ENCODE data around the gene GNAL. TPM values are rescaled to one million over a fixed set of nuclear protein-coding genes. Genes with fewer than 3 reads are reported as not detected.

The GNAL gene
- total RNA-seq, 1 experiment from 2014 or later: 0.44 TPM

DNA sequence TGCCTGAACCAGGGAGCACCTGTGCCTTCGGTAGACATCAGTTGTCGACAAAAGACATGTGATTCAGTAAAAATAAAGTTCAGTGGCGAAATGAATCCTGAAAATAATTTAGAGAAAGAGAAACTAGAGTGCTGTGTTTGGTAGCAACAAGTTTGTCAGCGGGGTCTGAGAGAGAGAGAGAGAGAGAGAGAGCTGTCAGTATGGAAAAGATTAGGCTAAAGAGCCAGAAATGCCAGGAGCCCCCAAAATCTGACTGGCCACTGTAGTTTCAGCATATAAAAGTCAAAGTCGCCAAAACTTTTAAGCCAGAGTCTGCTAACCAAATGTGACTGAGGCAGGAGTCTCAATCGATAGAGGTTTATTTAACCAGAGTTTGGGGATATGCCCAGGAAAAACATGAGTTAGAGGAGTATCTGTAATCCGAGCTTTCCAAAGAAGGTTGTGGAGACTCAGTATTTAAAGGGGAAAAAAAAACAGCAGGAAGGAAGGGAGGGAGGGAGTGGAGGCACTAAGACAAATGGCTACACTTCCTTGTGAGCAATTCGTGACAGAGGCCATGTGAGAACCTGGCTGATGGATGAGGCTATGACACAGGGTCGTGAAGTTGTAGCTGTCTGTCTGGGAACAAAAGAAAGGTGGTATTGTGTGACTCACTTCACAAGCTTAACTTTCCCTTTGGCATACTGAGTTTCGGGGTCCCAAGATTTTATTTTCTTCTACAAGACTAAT, 20.5 kb upstream of the GNAL start:
- Histone ChIP-seq H3K9me3 (ENCODE audit: control insufficient read depth, insufficient read depth, low read depth, low read length) (no peaks in the 10 kb centered on the region), H3K4me1 (ENCODE audit: control insufficient read depth, insufficient read depth, low read length) (no peaks in the 10 kb centered on the region), H3K36me3 (ENCODE audit: control insufficient read depth, insufficient read depth, low read length) (no peaks in the 10 kb centered on the region), H3K27ac (ENCODE audit: low read length) (no peak overlapping the region), H3K27me3 (ENCODE audit: control insufficient read depth, insufficient read depth, low read length) (peaks cover 4% of the 10 kb centered on the region), H3K4me3 (ENCODE audit: low read depth in 2 of 2, low read length in 2 of 2) (no peak overlapping the region)
- POLR2A ChIA-PET: no interaction called here
- no TSS peak for BruUV-seq (replicated peaks)
- no peak for ATAC-seq
- intact Hi-C loops (cut with micrococcal nuclease; ENCODE audit: unreplicated experiment) (no loop called here), in situ Hi-C loops (cut with HindIII; ENCODE audit: low pct_unique_long_range_greater_than_20kb, low sequenced_read_pairs) (no loop called here)
- CTCF ChIA-PET: interaction anchor here (0.5 kb wide), 1 partner anchor 37 kb away, joined by 3 read pairs; no protein-coding TSS in a partner anchor
- DNase-seq (ENCODE audit: low read depth, low spot score): no peak
- TF ChIP-seq POLR2AphosphoS5 (IDR thresholded peaks at IDR 0.05; ENCODE audit: low read depth, low read length) (no peak), TCF7L2 (IDR thresholded peaks at IDR 0.05; ENCODE audit: low read depth, low read length) (no peak), SIN3A (IDR thresholded peaks at IDR 0.05; ENCODE audit: borderline replicate concordance, insufficient read depth, low read depth, low read length) (no peak)
- TF ChIP-seq, protein P1, sequence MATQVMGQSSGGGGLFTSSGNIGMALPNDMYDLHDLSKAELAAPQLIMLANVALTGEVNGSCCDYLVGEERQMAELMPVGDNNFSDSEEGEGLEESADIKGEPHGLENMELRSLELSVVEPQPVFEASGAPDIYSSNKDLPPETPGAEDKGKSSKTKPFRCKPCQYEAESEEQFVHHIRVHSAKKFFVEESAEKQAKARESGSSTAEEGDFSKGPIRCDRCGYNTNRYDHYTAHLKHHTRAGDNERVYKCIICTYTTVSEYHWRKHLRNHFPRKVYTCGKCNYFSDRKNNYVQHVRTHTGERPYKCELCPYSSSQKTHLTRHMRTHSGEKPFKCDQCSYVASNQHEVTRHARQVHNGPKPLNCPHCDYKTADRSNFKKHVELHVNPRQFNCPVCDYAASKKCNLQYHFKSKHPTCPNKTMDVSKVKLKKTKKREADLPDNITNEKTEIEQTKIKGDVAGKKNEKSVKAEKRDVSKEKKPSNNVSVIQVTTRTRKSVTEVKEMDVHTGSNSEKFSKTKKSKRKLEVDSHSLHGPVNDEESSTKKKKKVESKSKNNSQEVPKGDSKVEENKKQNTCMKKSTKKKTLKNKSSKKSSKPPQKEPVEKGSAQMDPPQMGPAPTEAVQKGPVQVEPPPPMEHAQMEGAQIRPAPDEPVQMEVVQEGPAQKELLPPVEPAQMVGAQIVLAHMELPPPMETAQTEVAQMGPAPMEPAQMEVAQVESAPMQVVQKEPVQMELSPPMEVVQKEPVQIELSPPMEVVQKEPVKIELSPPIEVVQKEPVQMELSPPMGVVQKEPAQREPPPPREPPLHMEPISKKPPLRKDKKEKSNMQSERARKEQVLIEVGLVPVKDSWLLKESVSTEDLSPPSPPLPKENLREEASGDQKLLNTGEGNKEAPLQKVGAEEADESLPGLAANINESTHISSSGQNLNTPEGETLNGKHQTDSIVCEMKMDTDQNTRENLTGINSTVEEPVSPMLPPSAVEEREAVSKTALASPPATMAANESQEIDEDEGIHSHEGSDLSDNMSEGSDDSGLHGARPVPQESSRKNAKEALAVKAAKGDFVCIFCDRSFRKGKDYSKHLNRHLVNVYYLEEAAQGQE (IDR thresholded peaks at IDR 0.05; ENCODE audit: insufficient read depth in 1 of 2, low read depth in 2 of 2, low read length in 1 of 2): no peak
- TF ChIP-seq, protein P2, sequence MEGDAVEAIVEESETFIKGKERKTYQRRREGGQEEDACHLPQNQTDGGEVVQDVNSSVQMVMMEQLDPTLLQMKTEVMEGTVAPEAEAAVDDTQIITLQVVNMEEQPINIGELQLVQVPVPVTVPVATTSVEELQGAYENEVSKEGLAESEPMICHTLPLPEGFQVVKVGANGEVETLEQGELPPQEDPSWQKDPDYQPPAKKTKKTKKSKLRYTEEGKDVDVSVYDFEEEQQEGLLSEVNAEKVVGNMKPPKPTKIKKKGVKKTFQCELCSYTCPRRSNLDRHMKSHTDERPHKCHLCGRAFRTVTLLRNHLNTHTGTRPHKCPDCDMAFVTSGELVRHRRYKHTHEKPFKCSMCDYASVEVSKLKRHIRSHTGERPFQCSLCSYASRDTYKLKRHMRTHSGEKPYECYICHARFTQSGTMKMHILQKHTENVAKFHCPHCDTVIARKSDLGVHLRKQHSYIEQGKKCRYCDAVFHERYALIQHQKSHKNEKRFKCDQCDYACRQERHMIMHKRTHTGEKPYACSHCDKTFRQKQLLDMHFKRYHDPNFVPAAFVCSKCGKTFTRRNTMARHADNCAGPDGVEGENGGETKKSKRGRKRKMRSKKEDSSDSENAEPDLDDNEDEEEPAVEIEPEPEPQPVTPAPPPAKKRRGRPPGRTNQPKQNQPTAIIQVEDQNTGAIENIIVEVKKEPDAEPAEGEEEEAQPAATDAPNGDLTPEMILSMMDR (IDR thresholded peaks at IDR 0.05): no peak

DNA sequence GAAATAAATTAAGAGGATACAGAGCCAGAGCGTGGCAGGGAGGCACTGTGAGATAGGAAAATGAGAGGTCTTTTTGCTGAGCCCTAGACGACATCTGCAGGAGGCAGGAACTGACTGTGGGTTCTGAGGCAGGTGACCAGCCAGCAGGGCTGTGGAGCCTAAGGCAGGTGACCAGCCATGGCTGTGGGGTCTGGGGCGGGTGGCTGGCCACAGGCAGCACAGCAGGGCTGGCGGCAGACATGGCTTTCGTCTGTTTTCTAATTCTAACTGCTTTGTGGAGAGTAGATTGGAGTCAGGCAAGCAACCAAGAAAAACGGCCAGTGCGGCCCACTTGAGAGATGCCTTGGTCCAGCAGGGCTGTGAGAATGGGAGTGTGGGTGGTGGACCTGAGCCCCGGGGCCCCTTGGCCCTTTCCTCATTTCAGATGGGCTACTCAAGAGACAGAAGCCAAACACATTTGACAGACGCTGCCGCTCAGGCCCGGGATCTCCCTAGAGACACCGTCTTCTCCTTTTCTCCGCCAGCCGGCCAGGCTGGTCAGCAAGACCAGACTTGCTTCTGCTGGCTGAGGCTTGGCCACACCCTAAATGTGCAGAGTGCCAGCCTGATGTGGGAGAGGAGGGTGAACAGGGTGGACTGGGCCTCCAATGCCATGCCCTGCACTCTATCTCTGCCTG, 19.7 kb upstream of the GNAL start:
- H3K27ac ChIP-seq (ENCODE audit: low read length): no peak overlapping the region
- BruUV-seq (replicated peaks): no TSS peak
- TF ChIP-seq POLR2AphosphoS5 (IDR thresholded peaks at IDR 0.05; ENCODE audit: low read depth, low read length): no peak
- TF ChIP-seq, protein P2 (IDR thresholded peaks at IDR 0.05): no peak
- TF ChIP-seq TCF7L2 (IDR thresholded peaks at IDR 0.05; ENCODE audit: low read depth, low read length): no peak
- TF ChIP-seq, protein P1 (IDR thresholded peaks at IDR 0.05; ENCODE audit: insufficient read depth in 1 of 2, low read depth in 2 of 2, low read length in 1 of 2): no peak
- no peak for TF ChIP-seq SIN3A (IDR thresholded peaks at IDR 0.05; ENCODE audit: borderline replicate concordance, insufficient read depth, low read depth, low read length)
- in situ Hi-C loops (cut with HindIII; ENCODE audit: low pct_unique_long_range_greater_than_20kb, low sequenced_read_pairs) (no loop called here), intact Hi-C loops (cut with micrococcal nuclease; ENCODE audit: unreplicated experiment) (no loop called here)
- ChIA-PET CTCF (interaction anchor here (0.5 kb wide), 1 partner anchor 36 kb away, joined by 3 read pairs; no protein-coding TSS in a partner anchor), POLR2A (no interaction called here)
- no peak overlapping the region for H3K4me3 ChIP-seq (ENCODE audit: low read depth in 2 of 2, low read length in 2 of 2)
- H3K27me3 ChIP-seq (ENCODE audit: control insufficient read depth, insufficient read depth, low read length): peaks cover 4% of the 10 kb centered on the region; the same call in 1 of the 2 replicates
- DNase-seq (ENCODE audit: low read depth, low spot score) (no peak), ATAC-seq (no peak)
- H3K36me3 ChIP-seq (ENCODE audit: control insufficient read depth, insufficient read depth, low read length): no peaks in the 10 kb centered on the region
- no peaks in the 10 kb centered on the region for H3K9me3 ChIP-seq (ENCODE audit: control insufficient read depth, insufficient read depth, low read depth, low read length)
- H3K4me1 ChIP-seq (ENCODE audit: control insufficient read depth, insufficient read depth, low read length): no peaks in the 10 kb centered on the region

Data from Panc1 (cell line).